Stimulated activated CD4-positive, alpha-beta T cell treated with anti-CD3 and anti-CD28 coated beads, TNF-alpha, amount 100 ng/mL, for 1 hour (primary cell): Measurements from ENCODE around the gene APOC1.
"Not testable (repeated sequence)": the region's sequence is repeated elsewhere in the genome, so short reads cannot be mapped to it uniquely, and the experiment has no call there.

Source experiments
- DNase-seq, 3 donors: peaks; one replicate each; pipeline ENCODE4 v3.0.0-alpha.2; 2020; ENCODE audit warnings: low read depth in 3 of 3, low spot score in 1 of 3

Gene APOC1

DNA sequence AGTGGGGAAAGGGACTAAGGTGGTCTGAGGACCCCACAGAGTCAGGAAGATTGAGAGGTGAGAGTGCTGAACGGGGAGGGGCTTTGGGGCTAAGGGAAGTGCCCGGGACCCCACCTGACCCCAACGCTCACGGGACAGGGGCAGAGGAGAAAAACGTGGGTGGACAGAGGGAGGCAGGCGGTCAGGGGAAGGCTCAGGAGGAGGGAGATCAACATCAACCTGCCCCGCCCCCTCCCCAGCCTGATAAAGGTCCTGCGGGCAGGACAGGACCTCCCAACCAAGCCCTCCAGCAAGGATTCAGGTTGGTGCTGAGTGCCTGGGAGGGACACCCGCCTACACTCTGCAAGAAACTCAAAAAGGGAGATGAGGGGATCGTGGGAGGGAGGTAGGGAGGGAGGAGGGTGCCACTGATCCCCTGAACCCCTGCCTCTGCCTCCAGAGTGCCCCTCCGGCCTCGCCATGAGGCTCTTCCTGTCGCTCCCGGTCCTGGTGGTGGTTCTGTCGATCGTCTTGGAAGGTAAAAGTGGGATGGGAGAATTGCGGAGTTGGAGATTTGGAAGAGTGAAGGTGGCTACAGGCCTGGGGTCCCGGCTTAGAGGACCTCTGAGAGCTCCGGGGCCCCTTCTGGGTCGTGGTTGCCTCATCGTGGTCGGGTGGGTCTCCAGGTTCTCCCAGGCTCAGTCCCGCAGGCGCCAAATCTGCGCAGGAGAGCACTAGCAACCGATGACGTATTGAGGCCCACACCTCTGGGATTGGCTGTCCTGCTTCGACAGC, at the start of gene APOC1:
APOC1 (plus strand) TSS at position 176 of the 774 bp plus-strand sequence; CDS start at position 460, 284 bp downstream.
- DNase-seq: peak in 2 of 3 donors; percentile 40 to 59

GRCh38 chr19:44865196-44865767, 49.1 kb upstream of the APOC1 start:
- no peak for DNase-seq

DNA sequence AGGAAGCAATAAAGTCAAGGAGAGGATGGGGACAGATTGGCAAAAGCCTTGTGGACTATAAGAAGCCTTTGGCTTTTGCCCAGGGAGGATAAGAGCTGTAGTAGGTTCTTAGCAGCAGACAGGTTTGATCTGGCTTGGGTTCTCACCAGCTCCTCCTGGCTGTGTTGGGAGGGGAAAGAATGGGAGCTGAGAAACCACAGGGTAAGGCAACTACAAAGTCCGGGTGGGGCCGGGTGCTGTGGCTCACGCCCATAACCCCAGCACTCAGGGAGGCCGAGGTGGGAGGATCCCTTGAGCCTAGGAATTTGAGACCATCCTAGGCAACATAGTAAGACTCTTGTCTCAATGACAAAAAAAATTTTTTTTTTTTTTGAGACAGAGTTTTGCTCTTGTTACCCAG, 47.7 kb upstream of the APOC1 start:
- DNase-seq: no peak

GRCh38 chr19:44867578-44867977, 46.8 kb upstream of the APOC1 start:
- no peak for DNase-seq

DNA sequence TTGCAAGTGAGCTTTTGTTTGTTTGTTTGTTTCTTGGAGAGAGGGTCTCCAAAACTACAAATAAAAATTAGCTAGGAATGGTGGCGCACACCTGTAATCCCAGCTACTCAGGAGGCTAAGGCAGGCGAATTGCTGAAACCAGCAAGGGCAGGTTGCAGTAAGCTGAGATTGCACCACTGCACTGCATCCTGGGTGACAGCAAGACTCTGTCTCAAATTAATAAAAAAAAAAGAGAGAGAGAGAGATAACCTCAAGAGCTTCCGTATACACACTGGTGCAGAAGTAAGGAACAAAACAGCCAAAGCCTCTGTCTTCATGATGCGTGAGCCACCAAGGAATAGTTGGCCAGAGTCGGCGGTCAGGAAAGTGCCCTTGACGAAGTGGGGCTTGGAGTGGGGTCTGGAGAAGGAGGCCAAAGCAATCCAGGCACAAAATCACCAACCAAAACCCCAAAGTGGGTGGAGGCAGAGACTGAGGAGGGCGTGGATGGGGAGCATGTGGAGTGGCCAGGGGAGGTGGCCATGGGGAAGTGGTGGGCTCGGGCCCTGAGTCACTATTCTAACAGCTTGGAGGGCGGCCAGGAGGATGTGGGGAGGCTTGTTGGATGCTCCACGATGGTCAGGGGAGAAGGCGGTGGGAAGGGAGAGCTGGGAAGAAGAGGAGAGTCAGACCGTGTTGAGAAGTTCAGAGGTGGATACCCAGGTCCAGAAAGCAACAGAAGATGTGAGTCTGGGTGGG, 44.5 kb upstream of the APOC1 start:
- no peak for DNase-seq

GRCh38 chr19:44871809-44872208, 42.6 kb upstream of the APOC1 start:
- DNase-seq: no peak

GRCh38 chr19:44872661-44873060, 41.7 kb upstream of the APOC1 start:
- no peak for DNase-seq

DNA sequence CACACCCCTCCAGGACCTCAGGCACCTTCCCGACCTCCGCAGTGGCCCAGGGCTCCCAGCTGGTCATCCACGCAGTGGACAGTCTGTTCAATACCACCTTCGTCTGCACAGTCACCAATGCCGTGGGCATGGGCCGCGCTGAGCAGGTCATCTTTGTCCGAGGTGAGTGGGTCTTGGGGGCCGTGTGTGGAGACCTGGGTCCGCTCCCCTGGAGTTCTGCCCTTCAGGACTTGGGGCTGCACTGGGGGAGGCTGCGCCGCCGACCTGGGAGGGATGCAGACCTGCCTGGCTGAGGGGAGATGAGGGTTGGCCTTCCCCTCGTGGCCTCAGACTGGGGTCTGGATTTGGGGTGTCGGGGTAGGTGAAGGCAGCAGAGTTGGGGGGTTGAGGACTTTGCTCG, 40.1 kb upstream of the APOC1 start:
- no peak for DNase-seq

- no peak for DNase-seq
Measured at GRCh38 chr19:44875666-44876451, 38.5 kb upstream of the APOC1 start.

DNA sequence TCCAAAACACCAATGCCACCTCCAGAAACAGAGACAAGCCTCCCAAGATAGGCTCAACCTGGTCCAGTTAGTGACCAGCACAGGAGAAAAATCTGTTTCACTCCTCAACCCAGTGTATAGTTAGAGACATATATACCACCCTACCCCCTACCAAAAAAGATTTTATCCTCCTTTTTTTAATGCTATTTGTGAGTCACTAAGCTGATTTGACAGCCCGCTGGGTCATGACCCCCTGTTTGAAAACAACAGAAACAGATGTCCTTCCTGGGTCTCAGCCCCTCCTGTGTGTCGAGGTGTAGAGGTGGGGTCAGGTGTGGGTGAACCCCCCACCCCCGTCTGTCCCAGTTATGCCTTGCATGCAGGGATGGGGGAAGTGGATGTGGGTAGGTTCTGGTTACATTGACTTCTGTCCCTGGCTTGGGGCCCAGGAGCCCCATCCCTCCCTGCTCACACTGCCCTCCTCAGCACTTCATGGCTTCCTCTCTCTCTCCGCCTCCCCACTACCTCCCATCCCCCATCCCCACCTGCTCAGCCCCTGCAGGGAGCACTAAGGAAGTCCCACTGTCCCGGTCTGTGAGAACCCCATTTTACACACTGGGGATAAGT, 37.4 kb upstream of the APOC1 start:
- no peak for DNase-seq

- no peak for DNase-seq
Measured at GRCh38 chr19:44878120-44878865, 36.1 kb upstream of the APOC1 start.

- no peak for DNase-seq
Measured at GRCh38 chr19:44879309-44880065, 34.9 kb upstream of the APOC1 start.

GRCh38 chr19:44882063-44882462, 32.3 kb upstream of the APOC1 start:
- DNase-seq: no peak

GRCh38 chr19:44882619-44883397, 31.6 kb upstream of the APOC1 start:
- not testable (repeated sequence) for DNase-seq

GRCh38 chr19:44883922-44884321, 30.5 kb upstream of the APOC1 start:
- DNase-seq: no peak

GRCh38 chr19:44884566-44884965, 29.8 kb upstream of the APOC1 start:
- no peak for DNase-seq

DNA sequence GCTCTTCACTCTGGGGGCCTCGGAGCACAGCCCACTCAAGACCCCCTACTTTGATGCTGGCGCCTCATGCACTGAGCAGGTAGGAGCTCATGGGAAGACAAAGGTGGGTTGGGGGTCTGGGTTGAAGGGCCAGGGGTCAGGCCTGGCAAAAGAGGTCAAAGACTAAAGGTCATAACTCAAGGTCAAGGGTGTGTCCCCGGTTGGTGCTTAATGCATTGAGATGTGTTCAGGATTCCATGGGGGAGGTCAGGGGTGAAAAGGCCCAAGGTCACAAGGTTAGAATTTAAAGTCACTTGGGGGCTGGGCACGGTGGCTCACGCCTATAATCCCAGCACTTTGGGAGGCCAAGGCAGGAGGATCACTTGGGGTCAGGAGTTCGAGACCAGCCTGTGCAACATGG, 28.3 kb upstream of the APOC1 start:
- no peak for DNase-seq

DNA sequence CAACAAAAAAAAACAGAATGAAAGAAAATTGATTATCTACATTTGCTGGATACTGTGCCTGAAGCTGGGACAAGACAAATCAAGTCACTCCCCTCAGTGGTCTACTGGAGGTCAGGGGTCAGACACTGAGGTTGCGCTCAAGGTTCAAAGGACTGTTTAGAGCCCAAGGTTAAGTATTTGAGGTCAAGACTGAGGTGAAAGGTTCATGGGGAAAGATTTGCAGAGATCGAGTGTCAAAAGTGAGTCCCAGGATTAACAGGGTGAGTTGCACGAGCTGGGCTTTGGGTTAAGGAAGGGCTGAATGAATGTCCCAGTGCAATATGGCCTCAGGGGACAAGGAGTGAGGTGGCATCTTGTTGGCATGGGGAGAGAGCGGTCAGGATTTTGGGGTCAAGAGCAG, 26.8 kb upstream of the APOC1 start:
- DNase-seq: no peak

DNA sequence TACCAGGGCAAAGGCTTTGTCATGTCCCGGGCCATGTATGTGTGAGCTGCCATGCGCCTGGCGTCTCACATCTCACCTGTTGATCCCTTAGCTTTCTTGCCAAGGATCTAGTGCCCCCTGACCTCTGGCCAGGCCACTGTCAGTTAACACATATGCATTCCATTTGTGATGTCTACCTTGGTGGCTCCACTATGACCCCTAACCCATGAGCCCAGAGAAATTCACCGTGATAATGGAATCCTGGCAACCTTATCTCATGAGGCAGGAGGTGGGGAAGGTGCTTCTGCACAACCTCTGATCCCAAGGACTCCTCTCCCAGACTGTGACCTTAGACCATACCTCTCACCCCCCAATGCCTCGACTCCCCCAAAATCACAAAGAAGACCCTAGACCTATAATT, 26.1 kb upstream of the APOC1 start:
- DNase-seq: not testable (repeated sequence)
